Transverse colon (tissue), 4 donors: ENCODE measurements around the gene ZNF740. TPM values are rescaled to one million over a fixed set of nuclear protein-coding genes. Genes with fewer than 3 reads are reported as not detected.
A peak's percentile ranks its signal among the peaks of the same experiment; 100 is the strongest.

Source experiments
- DNase-seq: peaks from one replicate; pipeline ENCODE4 v3.0.0-alpha.2; 2019
- H3K27ac ChIP-seq, 4 donors: fragments of 200-600 bp; sonication (generic); 2 replicates each; pipeline ENCODE4 v1.5.1; 2016 to 2018; ENCODE audit warnings: inconsistent platforms in 4 of 4
- H3K27me3 ChIP-seq: fragments of 200-600 bp; sonication (generic); 2 replicates; pipeline ENCODE4 v1.5.1; 2017; ENCODE audit warnings: inconsistent platforms
- H3K36me3 ChIP-seq, 4 donors: fragments of 200-600 bp; sonication (generic); 2 replicates each; pipeline ENCODE4 v1.5.1; 2017 to 2019; ENCODE audit warnings: inconsistent platforms in 4 of 4
- H3K4me1 ChIP-seq, 4 donors: fragments of 200-600 bp; sonication (generic); 2 replicates each; pipeline ENCODE4 v1.5.1; 2017 to 2020; ENCODE audit warnings: inconsistent platforms in 4 of 4
- H3K4me3 ChIP-seq, 4 donors: fragments of 200-600 bp; sonication (generic); 1 replicate in 1 of 4; 2 replicates in 3 of 4; pipeline versions ENCODE4 v1.5.1 to v1.6.1; 2017 to 2019; ENCODE audit warnings: inconsistent platforms in 4 of 4
- H3K9me3 ChIP-seq, 2 donors: fragments of 200-600 bp; sonication (generic); 2 replicates each; pipeline ENCODE4 v1.5.1; 2017 to 2019; ENCODE audit warnings: inconsistent platforms in 2 of 2
- CTCF ChIP-seq, 5 experiments: fragments of 200-600 bp in 3 of 5; fragments of 450-650 bp in 2 of 5; sonication (generic) in 3 of 5; IDR thresholded peaks; 1 replicate in 2 of 5; 2 replicates in 3 of 5; pipeline ENCODE4 v1.5.1; 2016 to 2017; ENCODE audit warnings: antibody characterized with exemption in 5 of 5, inconsistent platforms in 3 of 5, mild to moderate bottlenecking in 2 of 5, moderate library complexity in 1 of 5
- EP300 ChIP-seq: sonication (generic); formaldehyde crosslinking; IDR thresholded peaks from one replicate; pipeline ENCODE4 v1.6.1; 2017; ENCODE audit warnings: antibody characterized with exemption, low read depth
- POLR2A ChIP-seq: fragments of 450-650 bp; IDR thresholded peaks from one replicate; pipeline ENCODE4 v1.6.1; 2016; ENCODE audit warnings: antibody characterized with exemption, mild to moderate bottlenecking, moderate library complexity
- POLR2AphosphoS5 ChIP-seq, 3 donors: sonication (generic); formaldehyde crosslinking; IDR thresholded peaks; one replicate each; pipeline ENCODE4 v1.6.1; 2016; ENCODE audit warnings: antibody characterized with exemption in 3 of 3
- WGBS, 2 donors: methylation state at CpG; one replicate each; pipeline ENCODE4 v1.1.5; 2018; ENCODE audit warnings: low coverage in 1 of 2; 5-methylcytosine and 5-hydroxymethylcytosine counted together
- in situ Hi-C, 4 donors: fragments of 200-750 bp; cut with MboI; loops; one replicate each; pipeline versions ENCODE4 v1.15.0 to v1.15.1; 2017; ENCODE audit warnings: low sequenced_read_pairs in 3 of 4, low pct_ligation_motif_present in 1 of 4, low pct_unique_long_range_greater_than_20kb in 1 of 4
- intact Hi-C: fragments of 100-400 bp; cut with DNase I; formaldehyde crosslinking; loops from one replicate; pipeline ENCODE4 v1.15.1; 2023; ENCODE audit warnings: low total_unique reads
- total RNA-seq, 4 donors: library from RNA; depleted of rRNA; stranded (reverse); fragments of >200 nt; gene quantifications; one replicate each; pipeline ENCODE4 v1.1.0, GENCODE V29; 2016

Gene ZNF740
- total RNA-seq, 4 donors from 2014 or later = 9.7 to 21.9 (median 16.3) TPM

GRCh38 chr12:53196486-53196885 lies 16.0 kb downstream of the ZNF740 start:
- intact Hi-C loops = loop anchor here (10.0 kb wide), 1 partner anchor 132 kb away; no protein-coding TSS in a partner anchor

GRCh38 chr12:53197011-53197640 lies 16.6 kb downstream of the ZNF740 start:
- Histone ChIP-seq H3K4me1 (peaks cover 0 to 22% (median 9%) of the 10 kb centered on the region in 4 donors), H3K9me3 (no peaks in the 10 kb centered on the region), H3K4me3 (no peak overlapping the region), H3K27ac (no peak overlapping the region), H3K27me3 (no peaks in the 10 kb centered on the region), H3K36me3 (no peaks in the 10 kb centered on the region)
- intact Hi-C loops = loop anchor here (1.0 to 10.0 kb wide), 2 partner anchors 38 to 132 kb away; no protein-coding TSS in a partner anchor
- TF ChIP-seq EP300 = no peak
- no peak for TF ChIP-seq POLR2AphosphoS5 (IDR thresholded peaks at IDR 0.05)
- no peak for TF ChIP-seq CTCF (IDR thresholded peaks at IDR 0.05)
- no peak for TF ChIP-seq POLR2A
- no peak for DNase-seq
- in situ Hi-C loops = loop anchor here in 1 of 4 donors (25.0 kb wide), 1 partner anchor 135 kb away; the partner anchor contains the start of gene TNS2
- 77 to 92% methylated on average over 3 to 19 of the region's 19 CpGs for WGBS, 2 donors

More at GRCh38 chr12:53196486-53196885, 16.0 kb downstream of the ZNF740 start:
- Histone ChIP-seq H3K27me3 (no peaks in the 10 kb centered on the region), H3K27ac (no peak overlapping the region), H3K36me3 (no peaks in the 10 kb centered on the region), H3K9me3 (no peaks in the 10 kb centered on the region), H3K4me3 (no peak overlapping the region), H3K4me1 (peaks cover 0 to 22% (median 9%) of the 10 kb centered on the region in 4 donors)
- in situ Hi-C loops = loop anchor here in 1 of 4 donors (25.0 kb wide), 1 partner anchor 134 kb away; the partner anchor contains the start of gene TNS2
- TF ChIP-seq CTCF (IDR thresholded peaks at IDR 0.05) = no peak
- no peak for TF ChIP-seq POLR2AphosphoS5 (IDR thresholded peaks at IDR 0.05)
- TF ChIP-seq EP300 = no peak
- TF ChIP-seq POLR2A = no peak
- DNase-seq = no peak
- 41% methylated on average over 13 of the region's 14 CpGs; no CpG with 5 or more reads in 1 of the 2 donors for WGBS, 2 donors

- no peak for DNase-seq
- no peaks in the 10 kb centered on the region for H3K27me3 ChIP-seq
- no peaks in the 10 kb centered on the region for H3K36me3 ChIP-seq
- in situ Hi-C loops (loop anchor here in 1 of 4 donors (25.0 kb wide), 1 partner anchor 136 kb away; the partner anchor contains the start of gene TNS2), intact Hi-C loops (loop anchor here (10.0 kb wide), 1 partner anchor 134 kb away; no protein-coding TSS in a partner anchor)
- H3K4me1 ChIP-seq = peaks cover 0 to 22% (median 9%) of the 10 kb centered on the region in 4 donors
- no peak overlapping the region for H3K4me3 ChIP-seq
- no peaks in the 10 kb centered on the region for H3K9me3 ChIP-seq
- 85 to 100% methylated on average over 1 to 5 of the region's 5 CpGs for WGBS, 2 donors
- TF ChIP-seq POLR2A = no peak
- TF ChIP-seq EP300 = no peak
- no peak for TF ChIP-seq POLR2AphosphoS5 (IDR thresholded peaks at IDR 0.05)
- TF ChIP-seq CTCF (IDR thresholded peaks at IDR 0.05) = no peak
- H3K27ac ChIP-seq = no peak overlapping the region
Observed at GRCh38 chr12:53198486-53199110, 18.1 kb downstream of the ZNF740 start.

GRCh38 chr12:53199700-53200099 lies 19.2 kb downstream of the ZNF740 start:
- no peak overlapping the region for H3K4me3 ChIP-seq
- H3K9me3 ChIP-seq = no peaks in the 10 kb centered on the region
- WGBS, 2 donors = 80 to 83% methylated on average over 2 to 3 of the region's 3 CpGs
- TF ChIP-seq EP300 = no peak
- TF ChIP-seq POLR2AphosphoS5 (IDR thresholded peaks at IDR 0.05) = no peak
- no peak for TF ChIP-seq POLR2A
- no peak for TF ChIP-seq CTCF (IDR thresholded peaks at IDR 0.05)
- intact Hi-C loops = loop anchor here (10.0 kb wide), 1 partner anchor 135 kb away; no protein-coding TSS in a partner anchor
- H3K27ac ChIP-seq = peak overlapping the region in 1 of 4 donors; percentile 7
- DNase-seq = no peak
- no peaks in the 10 kb centered on the region for H3K27me3 ChIP-seq
- no peaks in the 10 kb centered on the region for H3K36me3 ChIP-seq
- in situ Hi-C loops = loop anchor here in 1 of 4 donors (25.0 kb wide), 1 partner anchor 137 kb away; the partner anchor contains the start of gene TNS2
- H3K4me1 ChIP-seq = peaks cover 0 to 22% (median 9%) of the 10 kb centered on the region in 4 donors
